ENCODE measurements around the gene SPEN. TPM values are rescaled to one million over a fixed set of nuclear protein-coding genes. Genes with fewer than 3 reads are reported as not detected.
"Not testable (repeated sequence)": the region's sequence is repeated elsewhere in the genome, so short reads cannot be mapped to it uniquely, and the experiment has no call there.

SPEN gene
- total and polyA plus RNA-seq, 3 experiments from 2014 or later: 35.6 to 66.3 (median 63.1) TPM

- DNase-seq; H3K4me1 ChIP-seq (ENCODE audit: insufficient read depth, low read length); H3K27me3 Mint-ChIP-seq; H3K27me3 ChIP-seq (ENCODE audit: insufficient read depth, low read length, poor library complexity, severe bottlenecking); H3K4me1 Mint-ChIP-seq; H3K27ac Mint-ChIP-seq; H3K27ac ChIP-seq (ENCODE audit: low read depth, low read length); H3K9me3 Mint-ChIP-seq; H3K9me3 ChIP-seq (ENCODE audit: low read length); H3K4me3 ChIP-seq (ENCODE audit: low read length); POLR2A ChIA-PET; H3K4me3 Mint-ChIP-seq: not testable (repeated sequence)
- peaks cover 17 to 87% (median 34%) of the 10 kb centered on the region in 3 donors for H3K36me3 Mint-ChIP-seq
- peaks cover 56% of the 10 kb centered on the region for H3K36me3 ChIP-seq (ENCODE audit: insufficient read depth, low read length)
- CTCF ChIA-PET: interaction anchor here (0.9 to 1.4 kb wide), 2 partner anchors 11 to 49 kb away, joined by 3 read pairs; no protein-coding TSS in a partner anchor
These were observed 78.9 kb downstream of the SPEN start for GRCh38 chr1:15926448-15926847.

- ChIA-PET CTCF (interaction anchor here (0.9 kb wide), 1 partner anchor 80 kb away, joined by 3 read pairs; no protein-coding TSS in a partner anchor), POLR2A (no interaction called here)
- DNase-seq: no peak
- Mint-ChIP-seq H3K36me3 (peaks cover 17 to 93% (median 30%) of the 10 kb centered on the region in 3 donors), H3K4me1 (peaks cover 0 to 3% (median 0%) of the 10 kb centered on the region in 3 donors), H3K4me3 (no peak overlapping the region), H3K27ac (peak overlapping the region in 3 of 8 donors; percentile 51 to 86 (median 70)), H3K9me3 (no peaks in the 10 kb centered on the region), H3K27me3 (no peaks in the 10 kb centered on the region)
- H3K4me3 ChIP-seq (ENCODE audit: low read length): no peak overlapping the region
- H3K27me3 ChIP-seq (ENCODE audit: insufficient read depth, low read length, poor library complexity, severe bottlenecking): no peaks in the 10 kb centered on the region
- H3K9me3 ChIP-seq (ENCODE audit: low read length): no peaks in the 10 kb centered on the region
- no peak overlapping the region for H3K27ac ChIP-seq (ENCODE audit: low read depth, low read length)
- peaks cover 61% of the 10 kb centered on the region for H3K36me3 ChIP-seq (ENCODE audit: insufficient read depth, low read length)
- H3K4me1 ChIP-seq (ENCODE audit: insufficient read depth, low read length): no peaks in the 10 kb centered on the region
These were observed 81.8 kb downstream of the SPEN start for GRCh38 chr1:15928971-15929965.

GRCh38 chr1:15931401-15931800, 83.9 kb downstream of the SPEN start:
- Mint-ChIP-seq H3K27ac (peak overlapping the region in 1 of 8 donors; percentile 80), H3K36me3 (peaks cover 22 to 95% (median 31%) of the 10 kb centered on the region in 3 donors), H3K9me3 (no peaks in the 10 kb centered on the region), H3K27me3 (peaks cover 0 to 2% of the 10 kb centered on the region in 2 donors), H3K4me3 (peak overlapping the region in 1 of 7 donors; percentile 30), H3K4me1 (peaks cover 0 to 3% (median 0%) of the 10 kb centered on the region in 3 donors)
- ChIA-PET CTCF (interaction anchor here (1.3 kb wide), 1 partner anchor 10 kb away, joined by 3 read pairs; no protein-coding TSS in a partner anchor), POLR2A (no interaction called here)
- H3K36me3 ChIP-seq (ENCODE audit: insufficient read depth, low read length): peaks cover 63% of the 10 kb centered on the region
- no peak overlapping the region for H3K27ac ChIP-seq (ENCODE audit: low read depth, low read length)
- DNase-seq: no peak
- no peaks in the 10 kb centered on the region for H3K4me1 ChIP-seq (ENCODE audit: insufficient read depth, low read length)
- no peaks in the 10 kb centered on the region for H3K27me3 ChIP-seq (ENCODE audit: insufficient read depth, low read length, poor library complexity, severe bottlenecking)
- no peak overlapping the region for H3K4me3 ChIP-seq (ENCODE audit: low read length)
- H3K9me3 ChIP-seq (ENCODE audit: low read length): no peaks in the 10 kb centered on the region

GRCh38 chr1:15931884-15932283, 84.4 kb downstream of the SPEN start:
- peaks cover 22 to 95% (median 31%) of the 10 kb centered on the region in 3 donors for H3K36me3 Mint-ChIP-seq
- H3K4me1 ChIP-seq (ENCODE audit: insufficient read depth, low read length): no peaks in the 10 kb centered on the region
- H3K27me3 Mint-ChIP-seq: peaks cover 0 to 2% of the 10 kb centered on the region in 2 donors
- H3K4me3 ChIP-seq (ENCODE audit: low read length): no peak overlapping the region
- no peaks in the 10 kb centered on the region for H3K9me3 Mint-ChIP-seq
- no peak overlapping the region for H3K4me3 Mint-ChIP-seq
- ChIA-PET CTCF (no interaction called here), POLR2A (no interaction called here)
- peaks cover 67% of the 10 kb centered on the region for H3K36me3 ChIP-seq (ENCODE audit: insufficient read depth, low read length)
- peak overlapping the region in 1 of 8 donors; percentile 80 for H3K27ac Mint-ChIP-seq
- no peak for DNase-seq
- H3K27me3 ChIP-seq (ENCODE audit: insufficient read depth, low read length, poor library complexity, severe bottlenecking): no peaks in the 10 kb centered on the region
- no peak overlapping the region for H3K27ac ChIP-seq (ENCODE audit: low read depth, low read length)
- H3K9me3 ChIP-seq (ENCODE audit: low read length): no peaks in the 10 kb centered on the region
- peaks cover 0 to 3% (median 0%) of the 10 kb centered on the region in 3 donors for H3K4me1 Mint-ChIP-seq

- CTCF ChIA-PET: no interaction called here
These were observed 85.1 kb downstream of the SPEN start for GRCh38 chr1:15932612-15933011.

GRCh38 chr1:15933684-15934083, 86.2 kb downstream of the SPEN start:
- peaks cover 14 to 95% (median 30%) of the 10 kb centered on the region in 3 donors for H3K36me3 Mint-ChIP-seq
- H3K27ac Mint-ChIP-seq: peak overlapping the region in 1 of 8 donors; percentile 83
- Histone ChIP-seq H3K27me3 (ENCODE audit: insufficient read depth, low read length, poor library complexity, severe bottlenecking) (no peaks in the 10 kb centered on the region), H3K9me3 (ENCODE audit: low read length) (no peaks in the 10 kb centered on the region), H3K36me3 (ENCODE audit: insufficient read depth, low read length) (peaks cover 66% of the 10 kb centered on the region), H3K4me3 (ENCODE audit: low read length) (no peak overlapping the region), H3K27ac (ENCODE audit: low read depth, low read length) (no peak overlapping the region), H3K4me1 (ENCODE audit: insufficient read depth, low read length) (no peaks in the 10 kb centered on the region)
- no peak overlapping the region for H3K4me3 Mint-ChIP-seq
- POLR2A ChIA-PET: no interaction called here
- no peak for DNase-seq
- CTCF ChIA-PET: no interaction called here
- no peaks in the 10 kb centered on the region for H3K9me3 Mint-ChIP-seq
- H3K4me1 Mint-ChIP-seq: peaks cover 0 to 3% (median 0%) of the 10 kb centered on the region in 3 donors
- peaks cover 0 to 2% of the 10 kb centered on the region in 2 donors for H3K27me3 Mint-ChIP-seq

More at GRCh38 chr1:15932612-15933011, 85.1 kb downstream of the SPEN start:
- H3K4me3 ChIP-seq (ENCODE audit: low read length): no peak overlapping the region
- Mint-ChIP-seq H3K27ac (peak overlapping the region in 2 of 8 donors; percentile 27 to 52), H3K9me3 (no peaks in the 10 kb centered on the region), H3K4me3 (no peak overlapping the region), H3K4me1 (peaks cover 0 to 3% (median 0%) of the 10 kb centered on the region in 3 donors), H3K27me3 (peaks cover 0 to 2% of the 10 kb centered on the region in 2 donors), H3K36me3 (peaks cover 22 to 96% (median 33%) of the 10 kb centered on the region in 3 donors)
- no peaks in the 10 kb centered on the region for H3K4me1 ChIP-seq (ENCODE audit: insufficient read depth, low read length)
- H3K9me3 ChIP-seq (ENCODE audit: low read length): no peaks in the 10 kb centered on the region
- H3K27ac ChIP-seq (ENCODE audit: low read depth, low read length): no peak overlapping the region
- POLR2A ChIA-PET: no interaction called here
- H3K36me3 ChIP-seq (ENCODE audit: insufficient read depth, low read length): peaks cover 71% of the 10 kb centered on the region
- no peaks in the 10 kb centered on the region for H3K27me3 ChIP-seq (ENCODE audit: insufficient read depth, low read length, poor library complexity, severe bottlenecking)
- no peak for DNase-seq

- H3K36me3 Mint-ChIP-seq: peaks cover 13 to 95% (median 25%) of the 10 kb centered on the region in 3 donors
- H3K4me1 ChIP-seq (ENCODE audit: insufficient read depth, low read length): no peaks in the 10 kb centered on the region
These were observed 86.9 kb downstream of the SPEN start for GRCh38 chr1:15934211-15935055.

More at GRCh38 chr1:15934211-15935055, 86.9 kb downstream of the SPEN start:
- DNase-seq: no peak
- Histone ChIP-seq H3K27me3 (ENCODE audit: insufficient read depth, low read length, poor library complexity, severe bottlenecking) (no peaks in the 10 kb centered on the region), H3K9me3 (ENCODE audit: low read length) (no peaks in the 10 kb centered on the region), H3K4me3 (ENCODE audit: low read length) (no peak overlapping the region), H3K36me3 (ENCODE audit: insufficient read depth, low read length) (peaks cover 59% of the 10 kb centered on the region), H3K27ac (ENCODE audit: low read depth, low read length) (no peak overlapping the region)
- Mint-ChIP-seq H3K4me3 (no peak overlapping the region), H3K9me3 (no peaks in the 10 kb centered on the region), H3K27me3 (peaks cover 0 to 2% of the 10 kb centered on the region in 2 donors), H3K27ac (peak overlapping the region in 3 of 8 donors; percentile 28 to 57 (median 29)), H3K4me1 (peaks cover 0 to 3% (median 0%) of the 10 kb centered on the region in 3 donors)
- ChIA-PET CTCF (no interaction called here), POLR2A (no interaction called here)

All from CD8-positive, alpha-beta memory T cell (primary cell).